Liver (tissue), 9 donors: ENCODE results near the gene CPLX3. TPM values are rescaled to one million over a fixed set of nuclear protein-coding genes. Genes with fewer than 3 reads are reported as not detected.

Experiments used
- DNase-seq: peaks from one replicate; pipeline ENCODE4 v3.0.0-alpha.2; 2017; ENCODE audit warnings: low spot score
- H3K27ac ChIP-seq, 2 donors: one replicate each; pipeline ENCODE4 v1.7.0; 2013; ENCODE audit warnings: inconsistent platforms in 2 of 2, low read length in 2 of 2, control low read depth in 1 of 2, low read depth in 1 of 2, mild to moderate bottlenecking in 1 of 2
- H3K27me3 ChIP-seq, 4 donors: one replicate each; pipeline versions ENCODE4 v1.6.1 to v1.7.0; 2013; ENCODE audit warnings: low read length in 3 of 4, inconsistent platforms in 1 of 4, mild to moderate bottlenecking in 1 of 4, moderate library complexity in 1 of 4; ENCODE audit not compliant: control insufficient read depth in 4 of 4, insufficient read depth in 4 of 4
- H3K36me3 ChIP-seq, 4 donors: one replicate each; pipeline versions ENCODE4 v1.6.1 to v1.7.0; 2013; ENCODE audit warnings: low read length in 3 of 4, mild to moderate bottlenecking in 3 of 4, low read depth in 1 of 4, moderate library complexity in 1 of 4; ENCODE audit not compliant: control insufficient read depth in 4 of 4, insufficient read depth in 3 of 4
- H3K4me1 ChIP-seq, 4 donors: one replicate each; pipeline versions ENCODE4 v1.6.1 to v1.7.0; 2013; ENCODE audit warnings: low read length in 3 of 4, mild to moderate bottlenecking in 3 of 4, moderate library complexity in 1 of 4; ENCODE audit not compliant: control insufficient read depth in 4 of 4, insufficient read depth in 4 of 4
- H3K4me3 ChIP-seq, 3 donors: one replicate each; pipeline versions ENCODE4 v1.6.1 to v1.7.0; 2013; ENCODE audit warnings: low read length in 3 of 3, control low read depth in 1 of 3, low read depth in 1 of 3, mild to moderate bottlenecking in 1 of 3
- H3K9ac ChIP-seq, 2 donors: one replicate each; pipeline ENCODE4 v1.7.0; 2013; ENCODE audit warnings: low read length in 2 of 2, mild to moderate bottlenecking in 2 of 2, moderate library complexity in 2 of 2, control low read depth in 1 of 2, low read depth in 1 of 2
- H3K9me3 ChIP-seq, 4 donors: one replicate each; pipeline versions ENCODE4 v1.6.1 to v1.7.0; 2013; ENCODE audit warnings: low read length in 3 of 4; ENCODE audit not compliant: control insufficient read depth in 4 of 4
- EGR1 ChIP-seq, 2 donors: IDR thresholded peaks; 2 replicates each; pipeline ENCODE4 v1.6.1; 2016 to 2018; ENCODE audit warnings: antibody characterized with exemption in 2 of 2, low read depth in 2 of 2
- FOXA1 ChIP-seq: IDR thresholded peaks from 2 replicates; pipeline ENCODE4 v1.6.1; 2016; ENCODE audit warnings: antibody characterized with exemption
- FOXA2 ChIP-seq: IDR thresholded peaks from 2 replicates; pipeline ENCODE4 v1.6.1; 2016; ENCODE audit warnings: antibody characterized with exemption
- GABPA ChIP-seq, 2 donors: IDR thresholded peaks in 1 of 2; conservative IDR thresholded peaks in 1 of 2; 2 replicates each; pipeline ENCODE4 v1.6.1; 2016; ENCODE audit warnings: antibody characterized with exemption in 2 of 2, mild to moderate bottlenecking in 1 of 2, moderate library complexity in 1 of 2
- HNF4A ChIP-seq, 2 donors: conservative IDR thresholded peaks; 2 replicates each; pipeline ENCODE4 v1.6.1; 2016; ENCODE audit warnings: antibody characterized with exemption in 2 of 2, mild to moderate bottlenecking in 2 of 2
- HNF4G ChIP-seq: IDR thresholded peaks from 2 replicates; pipeline ENCODE4 v1.6.1; 2016; ENCODE audit warnings: antibody characterized with exemption
- JUND ChIP-seq, 2 donors: IDR thresholded peaks; 2 replicates each; pipeline ENCODE4 v1.6.1; 2016; ENCODE audit warnings: antibody characterized with exemption in 2 of 2
- NR2F2 ChIP-seq: IDR thresholded peaks from 2 replicates; pipeline ENCODE4 v1.6.1; 2016; ENCODE audit warnings: antibody characterized with exemption
- RAD21 ChIP-seq, 2 donors: IDR thresholded peaks; 2 replicates each; pipeline ENCODE4 v1.6.1; 2016; ENCODE audit warnings: antibody characterized with exemption in 2 of 2, mild to moderate bottlenecking in 2 of 2
- RXRA ChIP-seq, 2 donors: IDR thresholded peaks; 2 replicates each; pipeline ENCODE4 v1.6.1; 2017 to 2018; ENCODE audit warnings: antibody characterized with exemption in 2 of 2, mild to moderate bottlenecking in 1 of 2
- TAF1 ChIP-seq: conservative IDR thresholded peaks from 2 replicates; pipeline ENCODE4 v1.6.1; 2016; ENCODE audit warnings: antibody characterized with exemption, mild to moderate bottlenecking
- YY1 ChIP-seq: IDR thresholded peaks from 2 replicates; pipeline ENCODE4 v1.6.1; 2016; ENCODE audit warnings: antibody characterized with exemption, mild to moderate bottlenecking
- WGBS: extraction: QIAGEN DNeasy Blood & Tissue Kit; methylation state at CpG from one replicate; pipeline ENCODE4 v1.1.7; 2013; 5-methylcytosine and 5-hydroxymethylcytosine counted together
- polyA plus RNA-seq, 2 donors: library from polyadenylated mRNA; stranded (reverse) in 1 of 2; unstranded in 1 of 2; fragments of 200-250 nt in 1 of 2; fragments of >200 nt in 1 of 2; fragmentation: Nextera tagmentation in 1 of 2; extraction: Ambion mirVana in 1 of 2; gene quantifications; one replicate each; pipeline versions ENCODE4 v1.2.1 to v1.2.3, GENCODE V29; 2013 to 2015
- total RNA-seq, 2 donors: library from RNA; depleted of rRNA; stranded (reverse); fragments of >200 nt; gene quantifications; one replicate each; pipeline ENCODE4 v1.2.3, GENCODE V29; 2014
- TF ChIP-seq, protein P1 (sequence below): IDR thresholded peaks from 2 replicates; pipeline ENCODE4 v1.6.1; 2016; ENCODE audit warnings: antibody characterized with exemption
- TF ChIP-seq, protein P2 (sequence below): IDR thresholded peaks from 2 replicates; pipeline ENCODE4 v1.6.1; 2016; ENCODE audit warnings: antibody characterized with exemption
- TF ChIP-seq, protein P3 (sequence below): fragments of 150-350 bp; IDR thresholded peaks from 2 replicates; pipeline ENCODE4 v1.5.1; 2017; ENCODE audit warnings: improper control_type of control experiment, low read depth, low read length; ENCODE audit not compliant: missing input control
- TF ChIP-seq, protein P4 (sequence below): IDR thresholded peaks from 2 replicates; pipeline ENCODE4 v1.6.1; 2016; ENCODE audit warnings: antibody characterized with exemption, mild to moderate bottlenecking
- TF ChIP-seq, protein P5 (sequence below): IDR thresholded peaks from 2 replicates; pipeline ENCODE4 v1.6.1; 2016; ENCODE audit warnings: antibody characterized with exemption
- donor health status: healthy.
- donor health status: healthy.
- donor health status: healthy.
- donor health status: healthy.
- donor health status: healthy.

CPLX3 gene
- total and polyA plus RNA-seq, 4 donors: not detected

DNA sequence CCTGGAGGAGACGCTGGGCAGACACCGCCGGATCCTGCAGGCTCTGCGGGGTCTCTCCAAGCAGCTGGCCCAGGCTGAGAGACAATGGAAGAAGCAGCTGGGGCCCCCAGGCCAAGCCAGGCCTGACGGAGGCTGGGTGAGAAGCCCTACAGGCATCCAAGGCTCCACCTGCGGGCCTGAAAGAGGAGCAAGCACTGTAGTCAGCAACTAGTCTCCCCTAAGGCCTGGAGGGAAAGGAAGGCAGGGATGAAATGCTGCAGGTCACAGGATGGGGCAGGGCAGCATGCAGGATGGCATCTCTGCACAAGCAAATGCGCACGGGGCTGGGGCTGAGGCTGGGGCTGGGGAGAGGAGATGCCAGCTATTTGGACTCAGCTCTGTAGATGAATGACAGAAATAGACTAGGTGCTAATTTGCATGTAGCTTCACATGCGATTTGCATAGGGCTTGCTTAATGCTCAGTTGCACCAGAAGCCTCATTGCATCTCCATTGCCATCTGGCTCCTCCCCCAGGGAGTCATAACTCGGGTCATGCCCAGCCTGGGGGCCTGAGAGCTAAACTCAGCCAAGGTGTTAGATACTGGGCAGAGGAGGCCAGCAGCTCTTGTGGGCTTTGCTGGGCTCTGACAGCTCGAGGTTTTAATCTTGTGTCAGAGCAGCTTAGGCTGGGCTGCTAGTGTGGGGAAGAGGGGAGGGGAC lies 5.2 kb upstream of the CPLX3 start:
- no peak for DNase-seq
- TF ChIP-seq, protein P1, sequence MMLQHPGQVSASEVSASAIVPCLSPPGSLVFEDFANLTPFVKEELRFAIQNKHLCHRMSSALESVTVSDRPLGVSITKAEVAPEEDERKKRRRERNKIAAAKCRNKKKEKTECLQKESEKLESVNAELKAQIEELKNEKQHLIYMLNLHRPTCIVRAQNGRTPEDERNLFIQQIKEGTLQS: no peak
- TF ChIP-seq YY1: no peak
- TF ChIP-seq, protein P2, sequence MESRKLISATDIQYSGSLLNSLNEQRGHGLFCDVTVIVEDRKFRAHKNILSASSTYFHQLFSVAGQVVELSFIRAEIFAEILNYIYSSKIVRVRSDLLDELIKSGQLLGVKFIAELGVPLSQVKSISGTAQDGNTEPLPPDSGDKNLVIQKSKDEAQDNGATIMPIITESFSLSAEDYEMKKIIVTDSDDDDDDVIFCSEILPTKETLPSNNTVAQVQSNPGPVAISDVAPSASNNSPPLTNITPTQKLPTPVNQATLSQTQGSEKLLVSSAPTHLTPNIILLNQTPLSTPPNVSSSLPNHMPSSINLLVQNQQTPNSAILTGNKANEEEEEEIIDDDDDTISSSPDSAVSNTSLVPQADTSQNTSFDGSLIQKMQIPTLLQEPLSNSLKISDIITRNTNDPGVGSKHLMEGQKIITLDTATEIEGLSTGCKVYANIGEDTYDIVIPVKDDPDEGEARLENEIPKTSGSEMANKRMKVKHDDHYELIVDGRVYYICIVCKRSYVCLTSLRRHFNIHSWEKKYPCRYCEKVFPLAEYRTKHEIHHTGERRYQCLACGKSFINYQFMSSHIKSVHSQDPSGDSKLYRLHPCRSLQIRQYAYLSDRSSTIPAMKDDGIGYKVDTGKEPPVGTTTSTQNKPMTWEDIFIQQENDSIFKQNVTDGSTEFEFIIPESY: no peak
- no peak for TF ChIP-seq FOXA2
- TF ChIP-seq, protein P3, sequence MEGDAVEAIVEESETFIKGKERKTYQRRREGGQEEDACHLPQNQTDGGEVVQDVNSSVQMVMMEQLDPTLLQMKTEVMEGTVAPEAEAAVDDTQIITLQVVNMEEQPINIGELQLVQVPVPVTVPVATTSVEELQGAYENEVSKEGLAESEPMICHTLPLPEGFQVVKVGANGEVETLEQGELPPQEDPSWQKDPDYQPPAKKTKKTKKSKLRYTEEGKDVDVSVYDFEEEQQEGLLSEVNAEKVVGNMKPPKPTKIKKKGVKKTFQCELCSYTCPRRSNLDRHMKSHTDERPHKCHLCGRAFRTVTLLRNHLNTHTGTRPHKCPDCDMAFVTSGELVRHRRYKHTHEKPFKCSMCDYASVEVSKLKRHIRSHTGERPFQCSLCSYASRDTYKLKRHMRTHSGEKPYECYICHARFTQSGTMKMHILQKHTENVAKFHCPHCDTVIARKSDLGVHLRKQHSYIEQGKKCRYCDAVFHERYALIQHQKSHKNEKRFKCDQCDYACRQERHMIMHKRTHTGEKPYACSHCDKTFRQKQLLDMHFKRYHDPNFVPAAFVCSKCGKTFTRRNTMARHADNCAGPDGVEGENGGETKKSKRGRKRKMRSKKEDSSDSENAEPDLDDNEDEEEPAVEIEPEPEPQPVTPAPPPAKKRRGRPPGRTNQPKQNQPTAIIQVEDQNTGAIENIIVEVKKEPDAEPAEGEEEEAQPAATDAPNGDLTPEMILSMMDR: no peak
- TF ChIP-seq RAD21 (IDR thresholded peaks at IDR 0.05): no peak
- no peak for TF ChIP-seq NR2F2
- no peak for TF ChIP-seq JUND (IDR thresholded peaks at IDR 0.05)
- TF ChIP-seq HNF4A (conservative IDR thresholded peaks at IDR 0.05): no peak
- no peak for TF ChIP-seq EGR1 (IDR thresholded peaks at IDR 0.05; ENCODE audit: low read depth in 2 of 2)
- TF ChIP-seq GABPA (IDR thresholded peaks at IDR 0.05 in 1 of 2, conservative IDR thresholded peaks at IDR 0.05 in 1 of 2): no peak
- no peak for TF ChIP-seq FOXA1
- TF ChIP-seq, protein P4, sequence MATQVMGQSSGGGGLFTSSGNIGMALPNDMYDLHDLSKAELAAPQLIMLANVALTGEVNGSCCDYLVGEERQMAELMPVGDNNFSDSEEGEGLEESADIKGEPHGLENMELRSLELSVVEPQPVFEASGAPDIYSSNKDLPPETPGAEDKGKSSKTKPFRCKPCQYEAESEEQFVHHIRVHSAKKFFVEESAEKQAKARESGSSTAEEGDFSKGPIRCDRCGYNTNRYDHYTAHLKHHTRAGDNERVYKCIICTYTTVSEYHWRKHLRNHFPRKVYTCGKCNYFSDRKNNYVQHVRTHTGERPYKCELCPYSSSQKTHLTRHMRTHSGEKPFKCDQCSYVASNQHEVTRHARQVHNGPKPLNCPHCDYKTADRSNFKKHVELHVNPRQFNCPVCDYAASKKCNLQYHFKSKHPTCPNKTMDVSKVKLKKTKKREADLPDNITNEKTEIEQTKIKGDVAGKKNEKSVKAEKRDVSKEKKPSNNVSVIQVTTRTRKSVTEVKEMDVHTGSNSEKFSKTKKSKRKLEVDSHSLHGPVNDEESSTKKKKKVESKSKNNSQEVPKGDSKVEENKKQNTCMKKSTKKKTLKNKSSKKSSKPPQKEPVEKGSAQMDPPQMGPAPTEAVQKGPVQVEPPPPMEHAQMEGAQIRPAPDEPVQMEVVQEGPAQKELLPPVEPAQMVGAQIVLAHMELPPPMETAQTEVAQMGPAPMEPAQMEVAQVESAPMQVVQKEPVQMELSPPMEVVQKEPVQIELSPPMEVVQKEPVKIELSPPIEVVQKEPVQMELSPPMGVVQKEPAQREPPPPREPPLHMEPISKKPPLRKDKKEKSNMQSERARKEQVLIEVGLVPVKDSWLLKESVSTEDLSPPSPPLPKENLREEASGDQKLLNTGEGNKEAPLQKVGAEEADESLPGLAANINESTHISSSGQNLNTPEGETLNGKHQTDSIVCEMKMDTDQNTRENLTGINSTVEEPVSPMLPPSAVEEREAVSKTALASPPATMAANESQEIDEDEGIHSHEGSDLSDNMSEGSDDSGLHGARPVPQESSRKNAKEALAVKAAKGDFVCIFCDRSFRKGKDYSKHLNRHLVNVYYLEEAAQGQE: no peak
- TF ChIP-seq, protein P5, sequence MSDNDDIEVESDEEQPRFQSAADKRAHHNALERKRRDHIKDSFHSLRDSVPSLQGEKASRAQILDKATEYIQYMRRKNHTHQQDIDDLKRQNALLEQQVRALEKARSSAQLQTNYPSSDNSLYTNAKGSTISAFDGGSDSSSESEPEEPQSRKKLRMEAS: no peak
- TF ChIP-seq TAF1: no peak
- TF ChIP-seq RXRA (IDR thresholded peaks at IDR 0.05): no peak
- no peak for TF ChIP-seq HNF4G
- Histone ChIP-seq H3K27ac (no peak overlapping the region), H3K4me1 (peaks cover 0 to 2% (median under 1%) of the 10 kb centered on the region in 4 donors), H3K27me3 (no peaks in the 10 kb centered on the region), H3K9ac (no peak overlapping the region), H3K9me3 (no peaks in the 10 kb centered on the region), H3K36me3 (no peaks in the 10 kb centered on the region), H3K4me3 (no peak overlapping the region)
- WGBS: 71% methylated on average over 11 of the region's 11 CpGs
